ENCODE results near the gene PTPRN. TPM values are rescaled to one million over a fixed set of nuclear protein-coding genes. Genes with fewer than 3 reads are reported as not detected.

The PTPRN gene
- polyA plus RNA-seq, 1 donor from 2014 or later = 66.4 TPM

- no peaks in the 10 kb centered on the region for H3K9me2 ChIP-seq (ENCODE audit: insufficient read depth, low read length)
- H3K4me3 ChIP-seq (ENCODE audit: low read length) = no peak overlapping the region
- H3K27ac ChIP-seq (ENCODE audit: low read length) = no peak overlapping the region
- no peak overlapping the region for H3K4me2 ChIP-seq (ENCODE audit: low read length)
- H3F3A ChIP-seq (ENCODE audit: insufficient read depth, low read length, poor library complexity, severe bottlenecking) = no peaks in the 10 kb centered on the region
- no peaks in the 10 kb centered on the region for H3K27me3 ChIP-seq (ENCODE audit: insufficient read depth, low read depth, low read length)
- H2AFZ ChIP-seq (ENCODE audit: low read depth, low read length) = no peak overlapping the region
- peaks cover 4% of the 10 kb centered on the region for H3K36me3 ChIP-seq (ENCODE audit: insufficient read depth, low read length)
- no peak overlapping the region for H3K9ac ChIP-seq (ENCODE audit: low read length)
- no peaks in the 10 kb centered on the region for H3K9me3 ChIP-seq (ENCODE audit: low read length)
- no peaks in the 10 kb centered on the region for H3K79me2 ChIP-seq (replicated peaks; ENCODE audit: insufficient read depth, low read length)
- no peak for TF ChIP-seq RAD21 (conservative IDR thresholded peaks at IDR 0.05)
- TF ChIP-seq EZH2 (IDR thresholded peaks at IDR 0.05; ENCODE audit: borderline replicate concordance, insufficient read depth, low read length, poor library complexity, severe bottlenecking) = no peak
- TF ChIP-seq TAF1 (IDR thresholded peaks at IDR 0.05; ENCODE audit: low read depth) = no peak
- TF ChIP-seq EP300 (conservative IDR thresholded peaks at IDR 0.05; ENCODE audit: poor library complexity, severe bottlenecking) = no peak
- no peak for TF ChIP-seq POLR2AphosphoS5 (IDR thresholded peaks at IDR 0.05)
- TF ChIP-seq, protein P1, sequence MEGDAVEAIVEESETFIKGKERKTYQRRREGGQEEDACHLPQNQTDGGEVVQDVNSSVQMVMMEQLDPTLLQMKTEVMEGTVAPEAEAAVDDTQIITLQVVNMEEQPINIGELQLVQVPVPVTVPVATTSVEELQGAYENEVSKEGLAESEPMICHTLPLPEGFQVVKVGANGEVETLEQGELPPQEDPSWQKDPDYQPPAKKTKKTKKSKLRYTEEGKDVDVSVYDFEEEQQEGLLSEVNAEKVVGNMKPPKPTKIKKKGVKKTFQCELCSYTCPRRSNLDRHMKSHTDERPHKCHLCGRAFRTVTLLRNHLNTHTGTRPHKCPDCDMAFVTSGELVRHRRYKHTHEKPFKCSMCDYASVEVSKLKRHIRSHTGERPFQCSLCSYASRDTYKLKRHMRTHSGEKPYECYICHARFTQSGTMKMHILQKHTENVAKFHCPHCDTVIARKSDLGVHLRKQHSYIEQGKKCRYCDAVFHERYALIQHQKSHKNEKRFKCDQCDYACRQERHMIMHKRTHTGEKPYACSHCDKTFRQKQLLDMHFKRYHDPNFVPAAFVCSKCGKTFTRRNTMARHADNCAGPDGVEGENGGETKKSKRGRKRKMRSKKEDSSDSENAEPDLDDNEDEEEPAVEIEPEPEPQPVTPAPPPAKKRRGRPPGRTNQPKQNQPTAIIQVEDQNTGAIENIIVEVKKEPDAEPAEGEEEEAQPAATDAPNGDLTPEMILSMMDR (IDR thresholded peaks at IDR 0.05; ENCODE audit: poor library complexity, severe bottlenecking) = no peak
- TF ChIP-seq MXI1 (conservative IDR thresholded peaks at IDR 0.05; ENCODE audit: poor library complexity, severe bottlenecking) = no peak
- TF ChIP-seq, protein P2, sequence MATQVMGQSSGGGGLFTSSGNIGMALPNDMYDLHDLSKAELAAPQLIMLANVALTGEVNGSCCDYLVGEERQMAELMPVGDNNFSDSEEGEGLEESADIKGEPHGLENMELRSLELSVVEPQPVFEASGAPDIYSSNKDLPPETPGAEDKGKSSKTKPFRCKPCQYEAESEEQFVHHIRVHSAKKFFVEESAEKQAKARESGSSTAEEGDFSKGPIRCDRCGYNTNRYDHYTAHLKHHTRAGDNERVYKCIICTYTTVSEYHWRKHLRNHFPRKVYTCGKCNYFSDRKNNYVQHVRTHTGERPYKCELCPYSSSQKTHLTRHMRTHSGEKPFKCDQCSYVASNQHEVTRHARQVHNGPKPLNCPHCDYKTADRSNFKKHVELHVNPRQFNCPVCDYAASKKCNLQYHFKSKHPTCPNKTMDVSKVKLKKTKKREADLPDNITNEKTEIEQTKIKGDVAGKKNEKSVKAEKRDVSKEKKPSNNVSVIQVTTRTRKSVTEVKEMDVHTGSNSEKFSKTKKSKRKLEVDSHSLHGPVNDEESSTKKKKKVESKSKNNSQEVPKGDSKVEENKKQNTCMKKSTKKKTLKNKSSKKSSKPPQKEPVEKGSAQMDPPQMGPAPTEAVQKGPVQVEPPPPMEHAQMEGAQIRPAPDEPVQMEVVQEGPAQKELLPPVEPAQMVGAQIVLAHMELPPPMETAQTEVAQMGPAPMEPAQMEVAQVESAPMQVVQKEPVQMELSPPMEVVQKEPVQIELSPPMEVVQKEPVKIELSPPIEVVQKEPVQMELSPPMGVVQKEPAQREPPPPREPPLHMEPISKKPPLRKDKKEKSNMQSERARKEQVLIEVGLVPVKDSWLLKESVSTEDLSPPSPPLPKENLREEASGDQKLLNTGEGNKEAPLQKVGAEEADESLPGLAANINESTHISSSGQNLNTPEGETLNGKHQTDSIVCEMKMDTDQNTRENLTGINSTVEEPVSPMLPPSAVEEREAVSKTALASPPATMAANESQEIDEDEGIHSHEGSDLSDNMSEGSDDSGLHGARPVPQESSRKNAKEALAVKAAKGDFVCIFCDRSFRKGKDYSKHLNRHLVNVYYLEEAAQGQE (IDR thresholded peaks at IDR 0.05; ENCODE audit: borderline replicate concordance) = no peak
- no peak for TF ChIP-seq SMC3 (conservative IDR thresholded peaks at IDR 0.05; ENCODE audit: poor library complexity)
- H4K20me1 ChIP-seq (ENCODE audit: insufficient read depth) = no peaks in the 10 kb centered on the region
Measured at GRCh38 chr2:219291394-219291793, 17.8 kb downstream of the PTPRN start.

- H3K36me3 ChIP-seq (ENCODE audit: insufficient read depth, low read length) = no peaks in the 10 kb centered on the region
- TF ChIP-seq TAF1 (IDR thresholded peaks at IDR 0.05; ENCODE audit: low read depth) (no peak), MXI1 (conservative IDR thresholded peaks at IDR 0.05; ENCODE audit: poor library complexity, severe bottlenecking) (no peak), POLR2AphosphoS5 (IDR thresholded peaks at IDR 0.05) (peak; percentile 6)
- H3K27ac ChIP-seq (ENCODE audit: low read length) = no peak overlapping the region
- H3F3A ChIP-seq (ENCODE audit: insufficient read depth, low read length, poor library complexity, severe bottlenecking) = no peaks in the 10 kb centered on the region
- H3K27me3 ChIP-seq (ENCODE audit: insufficient read depth, low read depth, low read length) = no peaks in the 10 kb centered on the region
- no peaks in the 10 kb centered on the region for H3K9me3 ChIP-seq (ENCODE audit: low read length)
- H3K9ac ChIP-seq (ENCODE audit: low read length) = no peak overlapping the region
- no peaks in the 10 kb centered on the region for H4K20me1 ChIP-seq (ENCODE audit: insufficient read depth)
- no peak overlapping the region for H3K4me3 ChIP-seq (ENCODE audit: low read length)
- H3K4me2 ChIP-seq (ENCODE audit: low read length) = no peak overlapping the region
- no peaks in the 10 kb centered on the region for H3K9me2 ChIP-seq (ENCODE audit: insufficient read depth, low read length)
- H2AFZ ChIP-seq (ENCODE audit: low read depth, low read length) = no peak overlapping the region
- no peaks in the 10 kb centered on the region for H3K79me2 ChIP-seq (replicated peaks; ENCODE audit: insufficient read depth, low read length)
Measured at GRCh38 chr2:219290381-219291171, 18.6 kb downstream of the PTPRN start.
